ENCODE measurements around the gene MYO15B. TPM values are rescaled to one million over a fixed set of nuclear protein-coding genes. Genes with fewer than 3 reads are reported as not detected.

Gene MYO15B
- total and polyA plus RNA-seq, 2 of the 13 experiments (the other 11 are each of a cell fraction or from before 2014, with no cell fraction given): 2.8 to 8.1 TPM

DNA sequence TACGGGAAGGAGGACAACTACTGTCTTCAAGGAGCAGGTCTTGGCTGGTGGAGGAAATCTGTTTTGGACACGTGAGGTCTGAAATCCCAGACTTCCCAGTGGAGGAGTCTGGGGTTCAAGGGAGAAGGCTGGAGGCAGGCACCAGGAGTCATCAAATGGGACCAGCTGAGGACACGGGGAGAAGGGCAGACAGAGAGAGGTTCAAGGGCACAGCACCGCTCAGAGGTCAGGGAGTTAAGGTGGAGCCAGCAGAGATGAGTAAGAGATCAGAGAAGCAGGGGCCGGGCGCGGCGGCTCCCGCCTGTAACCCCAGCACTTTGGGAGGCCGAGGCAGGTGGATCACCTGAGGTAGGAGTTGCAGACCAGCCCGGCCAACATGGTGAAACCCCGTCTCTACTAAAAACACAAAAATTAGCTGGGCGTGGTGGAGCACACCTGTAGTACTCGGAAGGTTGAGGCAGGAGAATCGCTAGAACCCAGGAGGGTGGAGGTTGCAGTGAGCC lies 35.2 kb downstream of the MYO15B start (continued):
- TF ChIP-seq SYNCRIP (IDR thresholded peaks at IDR 0.05; ENCODE audit: insufficient read depth, low read depth, low read length) (no peak), CHCHD3 (CRISPR knock-in tag; IDR thresholded peaks at IDR 0.05) (no peak), ZSCAN9 (CRISPR knock-in tag; IDR thresholded peaks at IDR 0.05; ENCODE audit: borderline replicate concordance) (no peak), DNMT3B (CRISPR knock-in tag; conservative IDR thresholded peaks at IDR 0.05) (no peak), KLF12 (CRISPR knock-in tag; IDR thresholded peaks at IDR 0.05; ENCODE audit: borderline replicate concordance) (no peak), ZNF530 (CRISPR knock-in tag; IDR thresholded peaks at IDR 0.05; ENCODE audit: low read depth) (no peak)

DNA sequence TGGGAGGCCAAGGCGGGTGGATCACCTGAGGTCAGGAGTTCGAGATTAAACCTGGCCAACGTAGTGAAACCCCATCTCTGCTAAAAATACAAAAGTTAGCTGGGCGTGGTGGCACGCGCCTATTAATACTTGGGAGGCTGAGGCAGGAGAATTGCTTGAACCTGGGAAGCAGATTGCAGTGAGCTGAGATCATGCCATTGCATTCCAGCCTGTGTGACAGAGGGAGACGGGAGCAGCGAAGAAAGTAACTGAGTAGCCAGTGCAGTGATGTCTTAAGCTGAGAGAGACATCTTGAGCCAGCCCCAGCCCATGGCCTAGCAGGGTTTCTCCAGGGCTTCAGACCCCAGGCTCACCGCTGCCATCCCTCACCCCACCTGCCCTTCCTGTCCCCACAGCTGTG lies 35.8 kb downstream of the MYO15B start:
- no peak overlapping the region for H2AFZ ChIP-seq (ENCODE audit: low read length)
- H3K36me3 ChIP-seq (replicated peaks in 1 of 2; ENCODE audit: control insufficient read depth in 1 of 2, insufficient read depth in 2 of 2, low read length in 2 of 2): peaks cover 0 to 4% of the 10 kb centered on the region in 2 experiments; a peak in 1 of 5 replicates
- H3K27ac ChIP-seq (ENCODE audit: extremely low read length, insufficient read depth, low read length): no peak overlapping the region
- no TSS peak for BruUV-seq (replicated peaks)
- H3K4me2 ChIP-seq (ENCODE audit: low read depth, low read length): no peak overlapping the region
- intact Hi-C loops (cut with micrococcal nuclease; ENCODE audit: unreplicated experiment): no loop called here
- no peaks in the 10 kb centered on the region for H3K27me3 ChIP-seq (ENCODE audit: control insufficient read depth in 1 of 2, insufficient read depth in 2 of 2, low read length in 2 of 2)
- H3K4me1 ChIP-seq (ENCODE audit: insufficient read depth, low read length): peaks cover 6% of the 10 kb centered on the region; the same call in 1 of the 2 replicates
- CTCF ChIA-PET (ENCODE audit: low intra/inter-chr PET ratio, low total read pairs): no interaction called here
- H3K9me3 ChIP-seq (ENCODE audit: low read length): no peaks in the 10 kb centered on the region
- no peak overlapping the region for H3K9ac ChIP-seq (ENCODE audit: insufficient read depth, low read depth, low read length)
- in situ Hi-C loops (cut with HindIII; ENCODE audit: extremely low pct_ligation_motif_present, low pct_unique_long_range_greater_than_20kb): no loop called here
- FAIRE-seq (no peak), DNase-seq (ENCODE audit: low spot score) (no peak), ATAC-seq (no peak)
- 94% methylated on average over 8 of the region's 9 CpGs for WGBS (ENCODE audit: low lambda C conversion rate)
- H3K4me3 ChIP-seq (replicated peaks in 1 of 3; ENCODE audit: insufficient read depth in 1 of 3, low read depth in 2 of 3, low read length in 3 of 3): no peak overlapping the region
- H3K79me2 ChIP-seq (ENCODE audit: insufficient read depth, low read length): no peaks in the 10 kb centered on the region
- POLR2A ChIA-PET: interaction anchor here (0.6 to 3.7 kb wide), 4 partner anchors 10 to 156 kb away, joined by 3 to 16 read pairs (median 8); partner anchors contain the start of gene SMIM5
- no peaks in the 10 kb centered on the region; the same call in 1 of the 2 replicates for H4K20me1 ChIP-seq (ENCODE audit: insufficient read depth, low read length)
- TF ChIP-seq AKAP8 (CRISPR knock-in tag; IDR thresholded peaks at IDR 0.05): 0 out of 2 replicates have a peak, but pooled peaks have one; percentile 22
- TF ChIP-seq, protein P1, sequence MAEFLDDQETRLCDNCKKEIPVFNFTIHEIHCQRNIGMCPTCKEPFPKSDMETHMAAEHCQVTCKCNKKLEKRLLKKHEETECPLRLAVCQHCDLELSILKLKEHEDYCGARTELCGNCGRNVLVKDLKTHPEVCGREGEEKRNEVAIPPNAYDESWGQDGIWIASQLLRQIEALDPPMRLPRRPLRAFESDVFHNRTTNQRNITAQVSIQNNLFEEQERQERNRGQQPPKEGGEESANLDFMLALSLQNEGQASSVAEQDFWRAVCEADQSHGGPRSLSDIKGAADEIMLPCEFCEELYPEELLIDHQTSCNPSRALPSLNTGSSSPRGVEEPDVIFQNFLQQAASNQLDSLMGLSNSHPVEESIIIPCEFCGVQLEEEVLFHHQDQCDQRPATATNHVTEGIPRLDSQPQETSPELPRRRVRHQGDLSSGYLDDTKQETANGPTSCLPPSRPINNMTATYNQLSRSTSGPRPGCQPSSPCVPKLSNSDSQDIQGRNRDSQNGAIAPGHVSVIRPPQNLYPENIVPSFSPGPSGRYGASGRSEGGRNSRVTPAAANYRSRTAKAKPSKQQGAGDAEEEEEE (CRISPR knock-in tag; IDR thresholded peaks at IDR 0.05; ENCODE audit: borderline replicate concordance): no peak

All from HepG2 (cell line).